HFF-Myc (cell line): Measurements from ENCODE around the gene NEK10.
"Not testable (repeated sequence)": the region's sequence is repeated elsewhere in the genome, so short reads cannot be mapped to it uniquely, and the experiment has no call there.

Experiments used
- DNase-seq: peaks from one replicate; pipeline ENCODE4 v3.0.0-alpha.2; 2011; ENCODE audit warnings: low read depth; ENCODE audit errors: extremely low read depth
- H3K4me3 ChIP-seq: replicated peaks from 2 replicates; pipeline ENCODE4 v1.5.1; 2011; ENCODE audit warnings: low read depth, mild to moderate bottlenecking, control low read depth, low read length
- TF ChIP-seq, protein P1 (sequence below): IDR thresholded peaks from 2 replicates; pipeline ENCODE4 v1.5.1; 2012; ENCODE audit warnings: mild to moderate bottlenecking, low read depth, low read length, control low read depth; ENCODE audit errors: missing control alignments

Gene NEK10

DNA sequence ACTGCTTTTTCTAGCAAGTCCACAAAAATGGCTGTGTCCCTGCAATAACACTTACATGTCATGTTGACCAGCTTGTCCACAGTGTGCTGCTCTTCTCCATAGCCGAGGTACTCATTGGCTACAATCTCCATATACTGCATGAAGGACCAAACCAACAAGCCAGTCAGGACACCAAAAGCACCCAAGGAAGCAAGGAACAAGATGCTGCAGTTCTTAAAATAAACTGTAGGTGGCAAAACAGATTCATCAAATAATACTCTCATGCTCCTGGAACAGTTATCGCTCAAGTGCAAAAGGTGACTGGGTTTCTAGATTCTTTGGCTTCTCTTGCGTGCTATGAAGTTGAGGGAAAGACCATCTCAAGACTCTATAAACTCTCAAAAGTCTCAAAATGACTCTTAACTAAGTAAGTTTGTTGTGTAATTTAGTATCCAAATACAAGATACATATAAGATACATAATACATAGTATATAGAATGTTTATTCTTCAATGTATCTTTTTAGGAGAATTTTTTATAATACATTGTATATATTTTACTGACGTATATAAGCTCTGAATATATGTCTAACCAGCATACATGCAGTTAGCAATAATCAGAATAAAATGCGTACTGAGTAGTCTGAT lies 57.0 kb downstream of the NEK10 start:
- TF ChIP-seq, protein P1, sequence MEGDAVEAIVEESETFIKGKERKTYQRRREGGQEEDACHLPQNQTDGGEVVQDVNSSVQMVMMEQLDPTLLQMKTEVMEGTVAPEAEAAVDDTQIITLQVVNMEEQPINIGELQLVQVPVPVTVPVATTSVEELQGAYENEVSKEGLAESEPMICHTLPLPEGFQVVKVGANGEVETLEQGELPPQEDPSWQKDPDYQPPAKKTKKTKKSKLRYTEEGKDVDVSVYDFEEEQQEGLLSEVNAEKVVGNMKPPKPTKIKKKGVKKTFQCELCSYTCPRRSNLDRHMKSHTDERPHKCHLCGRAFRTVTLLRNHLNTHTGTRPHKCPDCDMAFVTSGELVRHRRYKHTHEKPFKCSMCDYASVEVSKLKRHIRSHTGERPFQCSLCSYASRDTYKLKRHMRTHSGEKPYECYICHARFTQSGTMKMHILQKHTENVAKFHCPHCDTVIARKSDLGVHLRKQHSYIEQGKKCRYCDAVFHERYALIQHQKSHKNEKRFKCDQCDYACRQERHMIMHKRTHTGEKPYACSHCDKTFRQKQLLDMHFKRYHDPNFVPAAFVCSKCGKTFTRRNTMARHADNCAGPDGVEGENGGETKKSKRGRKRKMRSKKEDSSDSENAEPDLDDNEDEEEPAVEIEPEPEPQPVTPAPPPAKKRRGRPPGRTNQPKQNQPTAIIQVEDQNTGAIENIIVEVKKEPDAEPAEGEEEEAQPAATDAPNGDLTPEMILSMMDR, result peak; percentile 63
- peak; percentile 75 for DNase-seq
- no peak overlapping the region for H3K4me3 ChIP-seq

DNA sequence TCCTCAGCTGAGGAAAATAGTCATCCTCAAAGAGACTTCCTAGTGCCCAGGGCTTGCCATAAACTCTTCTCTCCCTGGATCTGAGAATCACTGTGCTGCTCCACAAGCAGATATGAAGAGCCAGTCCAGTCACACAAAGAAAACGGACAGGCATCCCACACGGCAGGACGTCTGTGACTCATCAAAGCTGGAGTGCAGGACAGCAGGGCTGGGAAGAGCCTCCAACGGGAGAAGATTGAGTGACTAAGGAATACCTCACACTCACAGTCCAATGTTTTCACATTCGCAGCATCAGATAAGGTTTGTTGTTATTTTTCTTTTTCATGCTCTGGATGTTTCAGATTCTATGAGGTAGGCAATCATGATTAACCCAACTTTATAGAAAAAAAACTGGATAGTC lies 57.8 kb downstream of the NEK10 start:
- no peak overlapping the region for H3K4me3 ChIP-seq
- TF ChIP-seq, protein P1, result no peak
- DNase-seq, result peak; percentile 57

DNA sequence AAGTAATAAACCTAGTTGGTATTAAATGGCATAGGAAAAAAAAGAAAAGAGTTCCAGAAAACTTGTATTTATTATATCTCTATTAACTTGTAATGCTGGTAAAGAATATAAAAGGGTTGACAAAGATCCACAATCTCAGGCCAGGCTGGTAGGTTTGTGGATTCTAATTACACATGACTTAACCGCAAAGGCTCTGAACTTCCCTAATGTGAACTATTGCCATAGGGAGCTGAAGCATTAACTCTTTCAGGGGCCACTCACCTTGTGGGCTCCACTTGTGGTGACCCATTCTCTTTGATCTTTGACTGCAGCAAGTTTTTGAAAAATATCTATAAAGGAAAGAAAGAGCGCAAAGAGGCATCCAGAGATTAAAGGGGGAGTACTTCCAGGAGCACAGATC lies 58.5 kb downstream of the NEK10 start:
- DNase-seq, result no peak
- H3K4me3 ChIP-seq, result no peak overlapping the region
- TF ChIP-seq, protein P1, result no peak

DNA sequence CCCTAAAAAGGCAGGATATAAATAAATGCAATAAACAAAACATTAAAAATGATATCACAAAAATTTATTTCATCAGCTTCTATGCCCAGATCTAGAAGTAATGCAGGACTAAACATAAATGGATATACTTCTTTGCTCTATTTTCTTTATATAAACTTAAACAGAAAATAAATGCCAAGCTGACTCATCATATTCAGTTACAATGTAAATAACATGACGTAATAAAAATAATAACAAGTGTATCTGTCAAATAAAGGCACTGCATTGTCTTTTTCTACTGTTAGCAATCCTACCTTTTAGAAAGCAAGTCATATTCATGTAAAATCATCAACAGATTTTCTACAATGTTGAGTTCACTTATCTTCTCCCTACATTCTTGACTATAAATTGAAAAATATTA lies 61.6 kb downstream of the NEK10 start:
- TF ChIP-seq, protein P1, result no peak
- H3K4me3 ChIP-seq, result no peak overlapping the region
- DNase-seq, result no peak

DNA sequence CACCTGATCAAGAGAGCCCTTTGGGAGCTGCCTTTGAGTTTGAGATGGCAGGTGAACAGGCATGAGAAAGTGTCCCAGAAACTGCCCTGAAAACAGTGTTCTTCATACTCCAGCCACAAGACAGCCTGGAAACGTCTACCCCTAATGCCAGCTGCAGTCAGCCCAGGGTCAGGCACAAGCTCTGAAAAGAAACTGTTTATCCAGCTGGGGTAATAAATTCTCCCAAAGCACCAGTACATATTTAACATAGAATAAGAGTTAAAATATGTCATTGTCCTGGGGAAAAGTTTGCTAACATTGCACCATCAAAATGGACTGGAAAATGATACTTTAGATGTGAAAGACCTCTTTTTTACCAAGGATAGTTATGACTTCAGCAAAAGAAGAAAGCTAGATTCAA lies 66.3 kb downstream of the NEK10 start:
- H3K4me3 ChIP-seq, result no peak overlapping the region
- no peak for DNase-seq
- TF ChIP-seq, protein P1, result no peak

DNA sequence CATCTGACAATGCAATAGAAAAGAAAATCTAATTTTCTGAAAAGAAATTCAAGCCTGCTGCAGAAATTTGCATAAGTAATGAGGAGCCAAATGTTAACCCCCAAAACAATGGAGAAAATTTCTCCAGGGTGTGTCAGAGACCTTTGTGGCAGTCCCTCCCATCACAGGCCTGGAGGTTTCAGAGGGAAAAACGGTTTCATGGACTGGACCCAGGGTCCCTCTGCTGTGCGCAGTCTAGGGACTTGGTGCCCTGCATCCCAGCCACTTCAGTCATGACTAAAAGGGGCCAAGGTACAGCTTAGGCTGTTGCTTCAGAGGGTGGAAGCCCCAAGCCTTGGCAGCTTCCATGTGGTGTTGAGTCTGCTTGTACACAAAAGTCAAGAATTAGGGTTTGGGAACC lies 70.2 kb downstream of the NEK10 start:
- H3K4me3 ChIP-seq, DNase-seq: not testable (repeated sequence)

DNA sequence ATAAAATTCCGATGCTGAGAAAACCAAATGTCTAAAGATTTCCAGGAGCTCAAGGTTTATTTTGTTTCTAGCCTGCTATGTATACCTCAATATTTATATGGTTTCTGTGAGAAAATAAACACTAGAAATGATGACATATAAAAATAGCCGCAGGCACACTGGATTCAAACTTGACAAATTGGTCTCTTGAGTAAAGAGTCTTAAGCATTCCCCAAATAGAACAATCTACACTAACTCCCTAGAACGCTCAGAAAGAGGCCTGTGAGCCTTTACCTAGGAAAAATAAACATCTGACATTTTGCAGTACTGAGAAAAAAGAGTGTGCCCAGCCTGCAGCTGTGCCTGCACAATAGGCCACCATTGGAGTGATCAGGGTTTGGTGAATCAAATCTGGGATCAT lies 75.2 kb downstream of the NEK10 start:
- DNase-seq, result no peak
- TF ChIP-seq, protein P1, result no peak
- H3K4me3 ChIP-seq, result no peak overlapping the region
